Stimulated activated CD8-positive, alpha-beta memory T cell treated with anti-CD3 and anti-CD28 coated beads, Interleukin-15, amount 100 ng/mL, for 24 hours (primary cell): Measurements from ENCODE around the gene TSPAN10.
A peak's percentile ranks its signal among the peaks of the same experiment; 100 is the strongest.
"Not testable (repeated sequence)": the region's sequence is repeated elsewhere in the genome, so short reads cannot be mapped to it uniquely, and the experiment has no call there.

ENCODE experiments used
- DNase-seq: peaks from one replicate; pipeline ENCODE4 v3.0.0-alpha.2; 2020; ENCODE audit warnings: low read depth

Gene TSPAN10

DNA sequence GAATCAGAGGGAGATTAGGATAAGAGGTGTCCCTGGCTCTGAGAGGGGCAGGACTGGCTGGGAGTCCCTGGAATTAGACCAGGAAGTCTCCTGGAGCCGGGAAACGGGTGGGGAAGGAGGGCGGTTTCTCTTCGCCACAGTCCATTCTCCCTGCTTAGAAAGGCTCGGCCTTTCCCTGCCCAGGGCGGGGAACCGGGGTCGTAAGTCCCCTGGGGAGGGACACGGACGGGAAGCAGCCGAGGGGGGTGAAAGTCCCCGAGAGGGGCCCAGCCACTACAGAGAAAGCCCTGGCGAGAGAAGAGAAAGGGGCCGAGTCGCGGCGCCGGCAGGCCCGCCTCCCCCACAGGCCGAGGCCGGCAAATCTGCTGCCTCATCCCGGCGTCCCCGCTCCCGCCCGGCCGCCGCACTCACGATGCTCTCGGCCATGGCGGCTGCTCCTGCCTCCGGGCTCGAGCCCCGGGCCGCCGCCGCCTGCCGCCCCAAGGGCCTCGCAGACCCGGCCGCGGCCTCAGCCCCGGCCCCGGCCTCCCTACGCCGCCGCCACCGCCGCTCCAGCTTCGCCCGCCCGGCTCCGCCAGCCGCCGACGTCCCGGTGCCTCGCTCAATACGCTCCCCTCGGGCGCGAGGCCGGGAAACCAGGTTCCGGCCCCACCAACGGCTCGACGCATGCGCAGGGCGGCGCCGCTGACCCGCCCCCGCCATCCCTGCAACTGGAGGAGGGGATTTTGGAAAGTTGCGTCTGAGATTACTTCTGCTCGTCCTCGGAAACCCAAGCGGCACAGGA lies at the start of gene TSPAN10, which contains the start of gene NPLOC4:
TSS of gene TSPAN10 (plus strand) at position 692 of the 784 bp plus-strand sequence. CDS start 5,217 bp downstream, outside the sequence.
TSS of gene NPLOC4 (minus strand) at position 608 of the 784 bp plus-strand sequence. CDS start at position 426, 182 bp downstream.
- peak; percentile 86 for DNase-seq

DNA sequence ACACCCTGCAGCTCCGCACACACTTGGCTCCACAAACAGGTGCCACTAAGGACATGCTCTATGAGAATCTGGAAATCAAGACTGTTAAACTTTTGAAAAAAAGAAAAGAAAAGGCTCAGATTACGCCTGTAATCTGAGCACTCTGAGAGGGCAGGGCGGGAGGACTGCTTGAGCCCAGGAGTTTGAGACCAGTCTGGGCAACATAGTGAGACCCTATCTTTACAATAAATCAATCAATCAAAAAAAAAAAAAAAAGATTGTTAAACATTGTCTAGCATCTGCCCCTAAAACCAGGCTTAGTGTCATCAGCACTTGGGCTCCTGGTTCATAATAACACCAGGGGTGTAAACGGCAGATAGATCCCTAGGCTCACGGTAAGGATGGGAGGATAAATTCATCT lies 47.4 kb upstream of the TSPAN10 start:
- DNase-seq = no peak

DNA sequence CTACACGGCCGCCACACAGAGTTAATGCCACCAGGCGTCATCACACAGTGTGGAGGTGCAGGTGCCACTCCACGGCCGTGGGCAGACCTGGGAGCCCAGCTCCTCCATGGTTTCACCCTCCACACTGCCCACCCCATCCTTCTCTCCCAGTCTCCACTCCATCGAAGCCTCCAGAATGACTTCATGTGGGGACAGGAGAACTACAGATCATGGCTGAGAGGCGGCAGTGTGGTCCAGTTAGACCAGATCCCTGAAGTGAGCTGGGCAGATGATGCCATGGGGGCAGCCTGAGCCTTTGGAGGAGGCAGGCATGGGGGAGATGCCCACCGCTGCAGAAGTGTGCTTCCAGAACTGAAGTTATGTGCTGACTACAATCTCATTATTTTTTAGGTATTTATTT lies 46.9 kb upstream of the TSPAN10 start:
- DNase-seq = no peak

DNA sequence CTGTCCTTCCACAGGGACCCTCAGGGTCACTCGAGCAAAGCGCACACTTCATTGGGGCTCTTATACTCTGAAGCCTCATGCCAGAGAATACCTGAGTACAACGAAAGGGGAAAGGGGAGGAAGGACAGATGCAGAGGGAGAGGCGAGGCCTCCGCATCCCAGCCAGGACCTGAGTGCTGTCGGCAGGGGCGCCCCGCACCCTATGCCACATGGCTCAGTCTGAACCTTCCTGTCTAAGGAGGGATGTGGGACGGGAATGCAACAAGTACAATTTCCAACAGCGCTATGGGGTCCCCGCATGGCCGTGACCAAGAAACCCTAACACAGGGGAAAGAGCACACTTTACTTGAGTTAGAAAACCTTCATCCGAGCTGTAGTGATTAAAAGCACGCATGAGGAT lies 45.0 kb upstream of the TSPAN10 start:
- no peak for DNase-seq

DNA sequence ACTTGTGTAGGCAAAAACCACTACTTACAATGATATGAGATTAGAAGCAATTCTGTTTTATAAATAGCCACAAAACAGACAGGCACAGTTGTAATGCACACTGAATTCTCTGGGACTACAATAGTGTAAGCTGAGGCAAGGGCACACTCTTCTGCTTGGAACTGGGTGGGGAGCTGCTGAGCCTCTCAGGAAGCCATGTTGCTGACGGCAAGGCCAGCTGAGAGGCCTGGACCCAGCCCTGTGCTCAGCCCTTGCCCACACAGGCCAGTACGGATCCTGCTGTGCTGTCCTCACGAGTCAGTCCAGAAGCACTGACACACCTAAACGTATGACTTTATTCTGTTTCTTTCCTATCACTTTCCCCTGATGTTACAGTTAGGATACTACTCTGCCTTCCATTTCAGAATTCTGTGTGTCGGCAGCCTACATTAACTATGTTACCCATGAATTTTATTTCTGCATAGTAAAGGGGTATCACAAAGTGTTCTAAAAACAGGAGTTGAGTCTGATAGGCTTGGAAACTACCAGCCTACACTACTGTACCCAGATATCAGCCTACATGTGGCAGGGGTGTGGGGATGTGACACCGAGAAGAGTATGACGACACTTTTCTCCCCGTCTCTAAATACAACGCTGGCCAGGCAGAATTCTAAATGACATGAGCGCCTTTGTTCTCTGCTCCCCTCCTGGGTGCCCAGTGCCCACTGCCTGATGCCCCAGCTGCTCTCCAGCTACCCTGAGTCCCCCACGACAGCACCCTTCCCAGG lies 43.7 kb upstream of the TSPAN10 start:
- no peak for DNase-seq

DNA sequence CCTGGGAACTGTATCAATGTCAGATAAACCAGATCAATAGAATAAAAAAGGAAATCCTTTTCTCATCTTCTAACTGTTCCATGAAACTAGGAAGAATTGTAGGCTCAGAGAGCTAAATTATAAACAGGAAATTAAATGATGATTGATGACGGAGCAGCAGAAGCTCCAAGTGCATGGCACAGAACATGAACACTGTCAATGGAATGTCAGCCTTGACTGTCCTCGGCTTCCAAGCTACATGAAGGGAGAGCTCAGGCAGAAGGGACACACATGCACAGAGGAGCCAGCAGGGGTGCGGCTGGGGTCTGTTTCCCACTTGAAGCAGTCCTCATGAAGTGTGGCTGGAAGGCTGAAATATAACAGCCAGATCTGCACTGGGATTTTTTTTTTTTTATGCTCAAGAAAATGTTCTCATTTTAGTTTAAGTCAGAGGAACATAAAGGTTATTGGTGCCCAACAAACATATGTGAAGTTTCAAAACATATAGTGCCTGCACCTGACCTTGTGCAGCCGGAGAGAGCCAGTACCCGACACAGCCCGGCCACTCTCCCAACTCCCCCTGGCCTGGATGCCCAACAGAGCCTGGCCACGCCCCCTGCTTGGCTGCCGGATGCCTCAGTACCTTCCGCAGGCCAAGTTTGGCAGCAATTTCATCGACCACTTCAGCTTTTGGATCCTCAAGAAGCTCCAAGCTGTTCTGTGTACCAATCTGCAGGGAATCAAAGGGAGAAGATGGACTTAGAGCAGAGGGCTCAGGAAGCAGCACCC lies 37.1 kb upstream of the TSPAN10 start:
- no peak for DNase-seq

DNA sequence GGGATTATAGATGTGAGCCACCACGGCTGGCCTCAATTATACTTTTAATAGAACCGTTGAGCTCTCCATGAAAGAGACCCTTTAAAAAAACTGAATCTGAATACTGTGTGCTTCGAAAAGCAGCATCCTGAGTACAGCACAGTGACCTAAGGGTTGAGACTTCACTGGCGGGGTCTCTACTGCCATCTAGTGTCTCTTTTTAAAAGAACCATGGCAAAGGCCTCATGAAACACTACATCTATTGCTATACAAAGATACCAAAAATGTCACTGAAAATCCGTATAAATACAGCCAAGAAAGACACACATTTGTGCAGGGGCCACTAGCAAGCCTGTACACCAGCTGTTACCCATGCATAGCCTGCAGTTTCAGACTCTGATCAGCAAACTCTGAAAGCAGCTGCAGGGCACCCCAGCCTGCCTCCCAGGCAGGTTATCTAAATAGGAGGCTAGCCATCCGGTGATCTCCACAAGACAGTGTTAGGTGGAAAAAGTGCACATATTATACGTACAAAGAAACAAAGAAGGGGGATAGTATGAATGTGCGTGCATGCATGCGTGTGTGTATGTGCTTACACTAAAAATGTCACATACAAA lies 35.4 kb upstream of the TSPAN10 start:
- DNase-seq = no peak

DNA sequence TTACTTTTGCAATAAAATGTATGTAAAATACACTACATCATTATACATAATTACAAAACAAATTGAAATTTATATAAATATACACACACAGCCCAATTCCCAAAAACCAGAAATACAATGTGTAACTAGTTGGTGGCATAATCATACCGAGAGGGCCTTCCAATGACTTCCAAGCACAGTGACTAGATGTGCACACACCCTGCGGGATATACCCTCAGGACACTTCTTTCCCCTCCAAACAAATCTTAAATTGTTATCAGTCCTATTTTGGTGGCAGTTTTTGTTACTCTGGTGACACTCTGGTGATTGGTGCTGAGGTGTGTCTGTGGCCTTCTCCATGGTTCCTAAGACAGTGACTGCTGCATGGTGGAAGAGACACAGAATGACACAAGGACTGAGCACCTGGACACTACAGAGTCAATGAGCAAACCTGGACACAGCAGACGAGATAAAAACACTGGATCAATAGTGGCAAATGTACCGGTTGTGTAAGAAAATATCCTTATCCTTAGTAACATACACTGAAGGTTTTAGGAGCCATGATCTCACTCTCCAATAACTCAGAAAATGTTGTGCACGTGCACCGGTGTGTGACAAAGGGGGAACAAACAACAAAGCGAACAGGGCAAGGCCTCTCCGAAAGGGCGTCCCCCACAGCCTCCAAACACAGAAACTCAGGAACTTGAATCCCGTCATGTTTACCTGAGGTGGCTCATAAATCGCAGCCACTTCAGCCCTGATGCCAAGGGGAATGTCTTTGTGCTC lies 33.0 kb upstream of the TSPAN10 start:
- no peak for DNase-seq

DNA sequence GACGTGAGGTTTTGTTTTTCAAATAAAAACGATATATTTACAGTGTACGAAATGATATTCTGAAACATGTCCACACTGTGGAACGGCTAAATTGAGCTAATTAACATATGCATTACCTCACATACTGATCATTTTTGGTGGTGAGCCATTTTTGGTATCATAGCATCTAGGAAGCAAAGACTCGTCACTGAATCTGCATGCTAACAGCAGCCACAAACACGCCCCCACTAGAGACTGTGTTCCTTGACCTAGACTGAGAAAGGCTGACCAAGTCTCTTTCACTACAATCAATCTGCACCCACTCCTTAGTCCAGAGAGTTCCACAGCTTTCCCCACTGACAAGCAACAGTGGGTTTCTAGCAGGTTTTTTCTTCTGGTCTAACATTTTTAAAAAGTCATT lies 29.6 kb upstream of the TSPAN10 start:
- no peak for DNase-seq

DNA sequence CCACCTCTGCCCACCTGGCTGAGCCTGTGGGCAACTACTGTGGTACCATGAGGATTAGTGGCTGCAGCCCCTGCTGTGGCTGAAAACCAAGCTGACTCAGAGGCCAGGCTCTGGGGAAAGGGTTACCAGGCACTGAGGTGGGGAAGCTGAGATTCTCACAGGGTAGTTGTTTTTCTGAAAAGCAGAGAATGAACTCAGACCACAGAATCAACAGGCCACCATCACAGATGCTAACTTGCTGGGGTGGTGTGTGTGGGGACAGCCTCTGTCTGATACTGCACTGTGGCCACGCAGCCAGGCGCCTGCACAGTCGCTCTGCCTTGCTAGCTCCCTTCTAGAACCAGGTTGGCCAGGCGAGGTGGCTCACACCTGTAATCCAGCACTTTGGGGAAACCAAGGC lies 28.9 kb upstream of the TSPAN10 start:
- DNase-seq = no peak

DNA sequence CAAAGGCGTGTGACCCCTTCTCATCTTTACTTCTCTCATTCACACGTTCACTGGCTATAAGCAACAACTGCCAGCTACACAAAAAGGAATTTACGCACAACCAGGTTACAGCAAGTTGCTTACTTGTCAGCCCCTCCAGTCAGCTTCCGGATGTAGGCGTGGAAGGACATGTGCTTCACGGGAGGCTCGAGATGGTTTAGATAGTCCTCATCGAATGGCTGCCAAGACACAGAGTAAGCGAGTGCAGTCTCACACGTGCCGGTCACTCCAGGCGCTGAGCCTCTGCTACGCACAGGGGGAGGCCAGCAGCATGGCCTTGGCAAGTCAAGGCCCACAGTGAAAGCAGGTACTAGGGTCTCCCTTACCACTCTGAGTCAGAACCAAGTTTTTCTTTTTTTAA lies 28.4 kb upstream of the TSPAN10 start:
- DNase-seq = no peak

DNA sequence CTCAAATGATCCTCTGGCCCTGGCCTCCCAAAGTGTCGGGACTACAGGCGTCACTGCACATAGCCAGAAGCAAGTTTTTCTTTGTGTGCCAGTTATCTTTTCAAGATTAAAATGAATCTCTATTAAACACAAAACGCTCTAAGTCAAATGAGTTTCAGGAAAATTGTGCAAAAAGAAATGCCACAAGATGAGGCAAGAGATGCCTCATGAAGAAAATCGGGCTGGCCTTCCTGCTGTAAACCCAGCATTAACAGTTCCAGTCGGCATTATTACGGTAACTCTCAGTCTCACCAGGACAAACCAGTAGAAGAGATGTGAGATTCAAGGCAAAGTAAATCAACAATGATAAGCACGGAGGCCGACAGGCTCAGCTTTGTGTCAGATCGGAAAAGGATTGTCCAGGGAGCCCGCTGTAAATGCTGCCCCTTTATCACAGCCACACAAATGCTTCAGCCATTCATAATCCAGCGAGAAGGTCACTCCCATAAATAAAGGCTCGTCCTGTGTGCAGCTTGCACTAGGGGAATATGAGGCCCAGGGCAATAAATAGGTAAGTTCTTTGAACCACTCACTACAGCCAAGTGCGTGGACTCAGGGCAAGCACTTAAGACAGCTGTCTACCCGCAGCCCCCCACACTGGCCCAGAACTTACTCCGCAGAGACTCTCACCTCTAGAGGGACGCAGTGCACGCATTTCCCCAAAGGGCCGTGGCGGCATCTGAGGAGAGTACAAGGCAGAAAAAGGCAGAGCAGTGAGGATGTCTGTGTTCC lies 27.3 kb upstream of the TSPAN10 start:
- no peak for DNase-seq

DNA sequence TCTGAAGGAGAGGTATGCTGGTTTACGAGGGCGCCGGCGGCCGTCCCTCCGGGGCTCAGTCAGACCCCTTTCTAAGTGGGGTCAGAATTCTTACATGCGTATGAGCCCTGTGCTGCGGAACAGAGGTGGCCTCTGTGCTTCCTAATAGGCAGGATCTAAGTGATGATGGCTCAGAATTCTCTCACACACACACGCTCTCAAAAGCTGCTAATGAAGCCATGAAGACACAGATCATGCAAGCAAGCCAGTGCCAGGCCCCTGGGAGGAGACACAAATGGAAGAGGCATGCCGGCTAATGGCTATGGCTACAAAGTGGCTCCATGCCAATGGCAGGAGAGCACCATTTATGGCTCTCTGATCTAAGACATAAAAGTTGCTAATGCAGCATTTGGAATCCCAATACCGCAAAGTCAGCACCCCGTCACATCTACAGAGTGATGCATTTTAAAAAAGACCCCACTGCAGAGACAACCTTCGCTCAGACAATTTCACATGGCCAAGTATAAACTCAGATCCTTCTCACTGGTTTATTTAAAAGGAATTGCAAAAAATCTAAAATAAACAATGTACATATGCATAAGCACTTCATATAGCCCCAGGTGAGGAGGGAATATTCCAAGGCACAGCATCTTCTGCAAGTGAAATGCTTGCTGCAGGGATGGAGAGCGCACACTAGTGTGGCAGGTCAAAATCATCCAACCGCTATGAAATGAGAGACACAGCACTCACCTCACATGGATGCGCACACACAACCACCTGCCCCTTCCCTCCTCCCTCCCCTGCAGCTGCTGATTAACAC lies 24.6 kb upstream of the TSPAN10 start:
- DNase-seq = no peak

DNA sequence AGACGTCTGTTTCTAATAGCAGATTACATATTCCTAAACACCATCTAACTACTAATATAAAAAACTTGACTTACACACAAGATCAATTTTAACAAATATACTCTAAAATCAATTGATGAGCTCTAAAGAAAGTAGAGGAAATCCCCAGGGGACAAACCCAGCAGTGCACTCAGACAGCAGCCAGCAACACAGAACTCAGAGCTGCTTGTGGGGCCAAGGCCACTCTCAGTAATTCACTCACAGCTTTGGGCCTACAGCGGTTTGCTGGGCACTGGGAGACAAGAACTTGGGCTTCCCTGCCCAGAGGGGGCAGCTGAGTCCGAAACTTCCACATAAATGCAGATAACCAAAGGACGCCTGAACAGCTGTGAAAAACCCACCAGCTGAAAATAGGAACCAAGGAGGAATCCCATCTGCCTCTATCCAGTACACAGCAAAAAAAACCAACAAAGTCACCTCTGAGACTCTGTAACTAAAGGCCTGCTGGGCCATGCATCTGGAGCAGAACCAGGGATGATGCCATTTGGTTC lies 21.5 kb upstream of the TSPAN10 start:
- no peak for DNase-seq

DNA sequence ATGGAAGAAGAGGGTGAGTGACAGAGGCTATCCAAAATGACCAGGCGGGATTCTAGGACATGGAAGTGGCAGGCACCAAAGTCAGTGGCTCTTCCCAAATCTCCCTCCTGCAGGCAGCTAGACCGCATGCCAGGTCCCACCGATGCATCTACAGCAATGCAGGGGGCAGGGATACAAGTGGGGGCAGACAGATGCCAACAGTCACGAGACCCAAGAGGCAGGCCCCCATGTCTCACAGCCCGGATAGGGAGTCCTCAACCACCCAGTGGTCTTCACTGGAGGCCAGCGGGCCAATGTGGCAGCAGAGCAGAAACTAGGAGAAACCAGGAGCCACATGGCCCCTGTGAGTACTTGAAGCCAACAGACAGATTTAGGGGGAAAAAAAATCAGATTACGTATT lies 20.1 kb upstream of the TSPAN10 start:
- no peak for DNase-seq

DNA sequence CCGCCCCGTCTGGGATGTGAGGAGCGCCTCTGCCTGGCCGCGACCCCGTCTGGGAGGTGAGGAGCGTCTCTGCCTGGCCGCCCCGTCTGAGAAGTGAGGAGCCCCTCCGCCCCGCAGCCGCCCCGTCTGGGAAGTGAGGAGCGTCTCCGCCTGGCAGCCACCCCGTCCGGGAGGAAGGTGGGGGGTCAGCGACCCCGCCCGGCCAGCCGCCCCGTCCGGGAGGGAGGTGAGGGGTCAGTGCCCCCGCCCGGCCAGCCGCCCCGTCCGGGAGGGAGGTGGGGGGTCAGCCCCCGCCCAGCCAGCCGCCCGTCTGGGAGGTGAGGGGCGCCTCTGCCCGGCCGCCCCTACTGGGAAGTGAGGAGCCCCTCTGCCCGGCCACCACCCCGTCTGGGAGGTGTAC lies 18.7 kb upstream of the TSPAN10 start:
- not testable (repeated sequence) for DNase-seq

DNA sequence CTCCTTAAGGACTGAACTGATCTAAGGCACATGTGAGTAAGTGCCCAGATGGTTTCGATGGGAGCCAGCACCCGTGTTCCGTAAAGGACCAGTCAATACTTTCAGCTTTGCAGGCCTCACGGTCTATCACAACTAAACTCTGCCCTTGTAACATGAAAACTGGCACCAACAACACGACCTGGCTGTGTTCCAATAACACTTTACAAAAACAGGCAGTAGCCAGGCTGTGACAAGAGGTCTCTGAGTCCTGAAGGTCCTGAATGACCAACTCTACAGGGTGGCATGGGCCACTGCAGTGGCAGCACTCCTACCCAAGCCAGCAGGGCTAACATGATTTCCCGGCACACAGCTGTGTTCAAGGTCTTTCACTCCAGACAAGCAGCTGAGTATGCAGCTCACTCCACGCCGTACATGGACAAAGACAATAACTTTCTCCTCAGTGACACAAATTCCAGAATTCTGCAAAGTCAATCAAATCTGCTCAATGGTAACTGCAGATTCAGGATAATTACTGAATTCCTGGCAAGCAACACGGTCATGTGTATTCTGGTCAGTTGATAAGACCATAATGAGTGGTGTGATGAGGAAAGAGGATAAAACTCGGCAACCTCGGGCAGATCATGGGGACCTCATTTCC lies 15.4 kb upstream of the TSPAN10 start:
- no peak for DNase-seq

DNA sequence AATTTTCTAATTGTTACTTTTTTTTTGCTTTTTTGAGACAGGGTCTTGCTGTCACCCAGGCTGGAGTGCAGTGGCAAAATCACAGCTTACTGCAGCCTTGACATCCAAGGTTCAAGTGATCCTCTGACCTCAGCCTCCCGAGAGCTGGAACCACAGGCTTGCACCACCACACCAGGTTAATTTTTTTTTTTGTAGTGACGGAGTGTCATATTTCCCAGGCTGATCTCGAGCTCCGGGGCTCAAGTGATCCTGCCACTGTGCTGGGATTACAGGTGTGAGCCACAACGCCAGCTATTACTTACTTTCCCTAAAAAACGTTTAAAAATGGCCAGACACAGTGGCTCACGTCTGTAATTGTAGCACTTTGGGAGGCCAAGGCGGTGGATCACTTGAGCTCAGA lies 6.7 kb upstream of the TSPAN10 start:
- DNase-seq = no peak

DNA sequence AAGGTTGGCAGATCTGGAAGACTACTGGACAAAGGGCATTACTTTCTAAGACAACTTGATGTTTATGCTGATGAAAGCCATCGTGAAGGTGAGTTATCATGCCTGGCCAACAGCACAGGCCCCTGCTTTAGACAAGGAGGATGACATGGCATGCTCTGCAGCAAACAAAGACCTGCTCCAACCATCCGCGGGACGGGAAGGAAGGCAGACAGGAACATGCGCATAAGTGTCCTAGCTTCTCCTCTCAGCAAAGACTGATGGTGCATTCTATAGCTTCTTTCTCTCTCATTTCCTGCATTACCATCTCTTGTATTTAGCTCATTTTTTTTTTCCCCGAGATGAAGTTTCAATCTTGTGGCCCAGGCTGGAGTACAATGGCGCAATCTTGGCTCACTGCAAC lies 5.5 kb upstream of the TSPAN10 start:
- no peak for DNase-seq
